G401 (cell line): Measurements from ENCODE around the gene CBR1. TPM values are rescaled to one million over a fixed set of nuclear protein-coding genes. Genes with fewer than 3 reads are reported as not detected.
"Not testable (repeated sequence)": the region's sequence is repeated elsewhere in the genome, so short reads cannot be mapped to it uniquely, and the experiment has no call there.

ENCODE experiments used
- DNase-seq: peaks from one replicate; pipeline ENCODE4 v3.0.0-alpha.2; 2015; ENCODE audit warnings: low spot score
- in situ Hi-C: cut with HindIII; loops from 2 replicates; pipeline ENCODE4 v1.10.0; 2016; ENCODE audit warnings: low sequenced_read_pairs, mixed read lengths
- total RNA-seq: library from RNA; depleted of rRNA; stranded (reverse); fragments of >200 nt; shearing (Covaris generic); gene quantifications from 2 replicates; pipeline ENCODE4 v1.2.3, GENCODE V29; 2014

CBR1 gene
- total RNA-seq, 1 experiment from 2014 or later, result 4.4 TPM

- in situ Hi-C loops, result no loop called here
Observed at GRCh38 chr21:36076878-36077655, 7.2 kb downstream of the CBR1 start.

GRCh38 chr21:36077758-36078157, 7.9 kb downstream of the CBR1 start:
- in situ Hi-C loops, result no loop called here
- no peak for DNase-seq

More at GRCh38 chr21:36076878-36077655, 7.2 kb downstream of the CBR1 start:
- no peak for DNase-seq

GRCh38 chr21:36079010-36079649, 9.3 kb downstream of the CBR1 start:
- in situ Hi-C loops, result no loop called here
- no peak for DNase-seq

- in situ Hi-C loops, result no loop called here
- no peak for DNase-seq
Observed at GRCh38 chr21:36079671-36080070, 9.8 kb downstream of the CBR1 start.

- DNase-seq, result no peak
- in situ Hi-C loops, result no loop called here
Observed at GRCh38 chr21:36080386-36080785, 10.6 kb downstream of the CBR1 start.

- in situ Hi-C loops, result no loop called here
- DNase-seq, result no peak
Observed at GRCh38 chr21:36082237-36082664, 12.4 kb downstream of the CBR1 start.

GRCh38 chr21:36087362-36088138, 17.7 kb downstream of the CBR1 start:
- in situ Hi-C loops, result no loop called here
- DNase-seq, result no peak

- in situ Hi-C loops, result no loop called here
- DNase-seq, result no peak
Observed at GRCh38 chr21:36089946-36090345, 20.1 kb downstream of the CBR1 start.

- in situ Hi-C loops, result no loop called here
Observed at GRCh38 chr21:36092681-36093080, 22.9 kb downstream of the CBR1 start.

GRCh38 chr21:36093512-36093911, 23.7 kb downstream of the CBR1 start:
- in situ Hi-C loops, result no loop called here
- no peak for DNase-seq

More at GRCh38 chr21:36092681-36093080, 22.9 kb downstream of the CBR1 start:
- no peak for DNase-seq

GRCh38 chr21:36096398-36097290, 26.8 kb downstream of the CBR1 start:
- in situ Hi-C loops, result no loop called here
- DNase-seq, result no peak

- DNase-seq, result no peak
- in situ Hi-C loops, result no loop called here
Observed at GRCh38 chr21:36097427-36098181, 27.8 kb downstream of the CBR1 start.

- DNase-seq, result no peak
- in situ Hi-C loops, result no loop called here
Observed at GRCh38 chr21:36098182-36098532, 28.3 kb downstream of the CBR1 start.

- DNase-seq, result no peak
- in situ Hi-C loops, result no loop called here
Observed at GRCh38 chr21:36099000-36099399, 29.2 kb downstream of the CBR1 start.

- in situ Hi-C loops, DNase-seq: not testable (repeated sequence)
Observed at GRCh38 chr21:36099695-36100211, 29.9 kb downstream of the CBR1 start.

GRCh38 chr21:36100971-36101641, 31.3 kb downstream of the CBR1 start:
- in situ Hi-C loops, result no loop called here
- DNase-seq, result no peak

GRCh38 chr21:36103434-36103833, 33.6 kb downstream of the CBR1 start:
- no peak for DNase-seq
- in situ Hi-C loops, result no loop called here
